IPS-20b (cell line): ENCODE measurements around the gene MOCS1.

Experiments
- H3K27ac ChIP-seq: one replicate; pipeline ENCODE4 v1.5.1; 2013; ENCODE audit warnings: low read length
- H3K27me3 ChIP-seq: 2 replicates; pipeline ENCODE4 v1.6.1; 2013; ENCODE audit warnings: mild to moderate bottlenecking, low read length, inconsistent platforms; ENCODE audit not compliant: insufficient read depth
- H3K36me3 ChIP-seq: 2 replicates; pipeline ENCODE4 v1.6.1; 2013; ENCODE audit warnings: low read depth, mild to moderate bottlenecking, inconsistent platforms, low read length, moderate library complexity; ENCODE audit not compliant: insufficient read depth
- H3K4me1 ChIP-seq: 2 replicates; pipeline ENCODE4 v1.6.1; 2013; ENCODE audit warnings: mild to moderate bottlenecking, control low read depth, inconsistent platforms, low read length, moderate library complexity; ENCODE audit not compliant: insufficient read depth
- H3K4me3 ChIP-seq: 2 replicates; pipeline ENCODE4 v1.5.1; 2013; ENCODE audit warnings: mild to moderate bottlenecking, low read length, inconsistent platforms
- H3K9ac ChIP-seq: 2 replicates; pipeline ENCODE4 v1.6.1; 2013; ENCODE audit warnings: low read depth, mild to moderate bottlenecking, inconsistent platforms, low read length, moderate library complexity
- H3K9me3 ChIP-seq: 2 replicates; pipeline ENCODE4 v1.6.1; 2013; ENCODE audit warnings: mild to moderate bottlenecking, low read depth, low read length, inconsistent platforms; ENCODE audit not compliant: insufficient read depth

Gene MOCS1

GRCh38 chr6:39922821-39923220 is 11.4 kb downstream of the MOCS1 start:
- H3K9ac ChIP-seq: no peak overlapping the region
- H3K9me3 ChIP-seq: no peaks in the 10 kb centered on the region
- H3K4me1 ChIP-seq: no peaks in the 10 kb centered on the region

GRCh38 chr6:39920157-39920556 is 14.1 kb downstream of the MOCS1 start:
- H3K36me3 ChIP-seq: peaks cover 55% of the 10 kb centered on the region
- H3K4me3 ChIP-seq: no peak overlapping the region
- no peaks in the 10 kb centered on the region for H3K4me1 ChIP-seq
- no peak overlapping the region for H3K9ac ChIP-seq
- no peak overlapping the region for H3K27ac ChIP-seq
- no peaks in the 10 kb centered on the region for H3K9me3 ChIP-seq
- no peaks in the 10 kb centered on the region for H3K27me3 ChIP-seq

More at GRCh38 chr6:39922821-39923220, 11.4 kb downstream of the MOCS1 start:
- H3K4me3 ChIP-seq: no peak overlapping the region
- no peak overlapping the region for H3K27ac ChIP-seq
- no peaks in the 10 kb centered on the region for H3K27me3 ChIP-seq
- peaks cover 55% of the 10 kb centered on the region for H3K36me3 ChIP-seq

- Histone ChIP-seq H3K4me3 (no peak overlapping the region), H3K36me3 (peaks cover 42% of the 10 kb centered on the region; the same call in 1 of the 2 replicates), H3K27ac (no peak overlapping the region), H3K4me1 (no peaks in the 10 kb centered on the region), H3K9ac (no peak overlapping the region), H3K9me3 (no peaks in the 10 kb centered on the region), H3K27me3 (no peaks in the 10 kb centered on the region)
Observed at GRCh38 chr6:39918831-39919230, 15.4 kb downstream of the MOCS1 start.

- Histone ChIP-seq H3K4me3 (no peak overlapping the region), H3K9ac (no peak overlapping the region), H3K27ac (no peak overlapping the region), H3K27me3 (no peaks in the 10 kb centered on the region), H3K4me1 (no peaks in the 10 kb centered on the region), H3K9me3 (no peaks in the 10 kb centered on the region), H3K36me3 (peaks cover 42% of the 10 kb centered on the region; the same call in 1 of the 2 replicates)
Observed at GRCh38 chr6:39917981-39918380, 16.3 kb downstream of the MOCS1 start.

GRCh38 chr6:39917329-39917728 is 16.9 kb downstream of the MOCS1 start:
- H3K9me3 ChIP-seq: no peaks in the 10 kb centered on the region
- no peak overlapping the region for H3K9ac ChIP-seq
- no peak overlapping the region for H3K27ac ChIP-seq
- peaks cover 35% of the 10 kb centered on the region; the same call in 1 of the 2 replicates for H3K36me3 ChIP-seq
- H3K27me3 ChIP-seq: no peaks in the 10 kb centered on the region
- no peaks in the 10 kb centered on the region for H3K4me1 ChIP-seq
- no peak overlapping the region for H3K4me3 ChIP-seq

GRCh38 chr6:39915866-39916265 is 18.4 kb downstream of the MOCS1 start:
- no peaks in the 10 kb centered on the region for H3K27me3 ChIP-seq
- no peak overlapping the region for H3K9ac ChIP-seq
- H3K4me3 ChIP-seq: no peak overlapping the region
- H3K36me3 ChIP-seq: peaks cover 29% of the 10 kb centered on the region; the same call in 1 of the 2 replicates
- H3K27ac ChIP-seq: no peak overlapping the region
- no peaks in the 10 kb centered on the region for H3K9me3 ChIP-seq
- no peaks in the 10 kb centered on the region for H3K4me1 ChIP-seq

- Histone ChIP-seq H3K9me3 (no peaks in the 10 kb centered on the region), H3K27ac (no peak overlapping the region), H3K9ac (no peak overlapping the region), H3K4me3 (no peak overlapping the region), H3K36me3 (peaks cover 24% of the 10 kb centered on the region; the same call in 1 of the 2 replicates), H3K27me3 (no peaks in the 10 kb centered on the region), H3K4me1 (no peaks in the 10 kb centered on the region)
Observed at GRCh38 chr6:39914239-39914638, 20.0 kb downstream of the MOCS1 start.

- H3K27ac ChIP-seq: no peak overlapping the region
- no peaks in the 10 kb centered on the region for H3K9me3 ChIP-seq
- no peaks in the 10 kb centered on the region for H3K4me1 ChIP-seq
- peaks cover 27% of the 10 kb centered on the region; the same call in 1 of the 2 replicates for H3K36me3 ChIP-seq
- no peak overlapping the region for H3K4me3 ChIP-seq
- H3K9ac ChIP-seq: no peak overlapping the region
- H3K27me3 ChIP-seq: no peaks in the 10 kb centered on the region
Observed at GRCh38 chr6:39913391-39913916, 20.8 kb downstream of the MOCS1 start.

- no peak overlapping the region for H3K9ac ChIP-seq
- H3K4me3 ChIP-seq: no peak overlapping the region
- no peak overlapping the region for H3K27ac ChIP-seq
- no peaks in the 10 kb centered on the region for H3K27me3 ChIP-seq
- no peaks in the 10 kb centered on the region for H3K4me1 ChIP-seq
- H3K9me3 ChIP-seq: no peaks in the 10 kb centered on the region
- peaks cover 30% of the 10 kb centered on the region; the same call in 1 of the 2 replicates for H3K36me3 ChIP-seq
Observed at GRCh38 chr6:39912446-39912845, 21.8 kb downstream of the MOCS1 start.

GRCh38 chr6:39911513-39912125 is 22.6 kb downstream of the MOCS1 start:
- Histone ChIP-seq H3K27me3 (no peaks in the 10 kb centered on the region), H3K9ac (no peak overlapping the region), H3K4me3 (no peak overlapping the region), H3K36me3 (peaks cover 24% of the 10 kb centered on the region; the same call in 1 of the 2 replicates), H3K9me3 (no peaks in the 10 kb centered on the region), H3K4me1 (no peaks in the 10 kb centered on the region), H3K27ac (no peak overlapping the region)

- peaks cover 23% of the 10 kb centered on the region; the same call in 1 of the 2 replicates for H3K36me3 ChIP-seq
- no peaks in the 10 kb centered on the region for H3K4me1 ChIP-seq
- H3K9ac ChIP-seq: no peak overlapping the region
- no peaks in the 10 kb centered on the region for H3K27me3 ChIP-seq
- H3K4me3 ChIP-seq: no peak overlapping the region
- no peak overlapping the region for H3K27ac ChIP-seq
- no peaks in the 10 kb centered on the region for H3K9me3 ChIP-seq
Observed at GRCh38 chr6:39910744-39911143, 23.5 kb downstream of the MOCS1 start.

- no peaks in the 10 kb centered on the region for H3K27me3 ChIP-seq
- no peaks in the 10 kb centered on the region for H3K4me1 ChIP-seq
- H3K9me3 ChIP-seq: no peaks in the 10 kb centered on the region
- no peak overlapping the region for H3K27ac ChIP-seq
- no peak overlapping the region for H3K9ac ChIP-seq
- peaks cover 21% of the 10 kb centered on the region; the same call in 1 of the 2 replicates for H3K36me3 ChIP-seq
- no peak overlapping the region for H3K4me3 ChIP-seq
Observed at GRCh38 chr6:39910164-39910563, 24.1 kb downstream of the MOCS1 start.
